Activated B cell treated with CpG ODN at 0.5 μM for 24 hours (primary cell): Measurements from ENCODE around the gene B3GALT2. TPM values are rescaled to one million over a fixed set of nuclear protein-coding genes. Genes with fewer than 3 reads are reported as not detected.
"Not testable (repeated sequence)": the region's sequence is repeated elsewhere in the genome, so short reads cannot be mapped to it uniquely, and the experiment has no call there.

Experiments
- ATAC-seq: fragments of 200-7000 bp; cut with Tn5 transposase; one replicate; pipeline ENCODE4 v1.10.0; 2021; ENCODE audit warnings: low read depth, mild to moderate bottlenecking, moderate library complexity
- CTCF ChIA-PET: fragments of 350-600 bp; sonication (Branson Sonifier 250); formaldehyde crosslinking; loops from one replicate; lab custom pipeline; 2021; ENCODE audit warnings: antibody characterized with exemption; lab: Charles Lee
- POLR2A ChIA-PET: fragments of 350-600 bp; sonication (Branson Sonifier 250); formaldehyde crosslinking; loops from one replicate; lab custom pipeline; 2021; ENCODE audit warnings: antibody characterized with exemption; lab: Charles Lee
- DNase-seq: peaks from one replicate; pipeline ENCODE4 v3.0.0; 2022
- H3K27ac Mint-ChIP-seq: one replicate; pipeline ENCODE4 v1.8.0; 2020; ENCODE audit warnings: mixed read lengths
- H3K27me3 Mint-ChIP-seq: one replicate; pipeline ENCODE4 v1.8.0; 2021; ENCODE audit warnings: mixed read lengths
- H3K36me3 Mint-ChIP-seq: one replicate; pipeline ENCODE4 v1.8.0; 2021; ENCODE audit warnings: low read depth, mixed read lengths
- H3K4me1 Mint-ChIP-seq: one replicate; pipeline ENCODE4 v1.8.0; 2021; ENCODE audit warnings: mixed read lengths
- H3K4me3 Mint-ChIP-seq: one replicate; pipeline ENCODE4 v1.8.0; 2020; ENCODE audit warnings: mild to moderate bottlenecking, mixed read lengths
- H3K9me3 Mint-ChIP-seq: one replicate; pipeline ENCODE4 v1.8.0; 2020; ENCODE audit warnings: mixed read lengths
- intact Hi-C: fragments of 100-400 bp; cut with micrococcal nuclease; formaldehyde crosslinking; loops from one replicate; pipeline ENCODE4 v1.15.1; 2024
- total RNA-seq: library from RNA; stranded (reverse); gene quantifications from 2 replicates; pipeline ENCODE4 v1.2.3, GENCODE V29; 2022
- TF ChIP-seq, protein P1 (sequence below): fragments of 200-600 bp; IDR thresholded peaks from one replicate; pipeline ENCODE4 v1.8.0; 2022; ENCODE audit warnings: antibody characterized with exemption, mild to moderate bottlenecking

Gene B3GALT2, protein sequence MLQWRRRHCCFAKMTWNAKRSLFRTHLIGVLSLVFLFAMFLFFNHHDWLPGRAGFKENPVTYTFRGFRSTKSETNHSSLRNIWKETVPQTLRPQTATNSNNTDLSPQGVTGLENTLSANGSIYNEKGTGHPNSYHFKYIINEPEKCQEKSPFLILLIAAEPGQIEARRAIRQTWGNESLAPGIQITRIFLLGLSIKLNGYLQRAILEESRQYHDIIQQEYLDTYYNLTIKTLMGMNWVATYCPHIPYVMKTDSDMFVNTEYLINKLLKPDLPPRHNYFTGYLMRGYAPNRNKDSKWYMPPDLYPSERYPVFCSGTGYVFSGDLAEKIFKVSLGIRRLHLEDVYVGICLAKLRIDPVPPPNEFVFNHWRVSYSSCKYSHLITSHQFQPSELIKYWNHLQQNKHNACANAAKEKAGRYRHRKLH
- not detected in 2 replicates for total RNA-seq

DNA sequence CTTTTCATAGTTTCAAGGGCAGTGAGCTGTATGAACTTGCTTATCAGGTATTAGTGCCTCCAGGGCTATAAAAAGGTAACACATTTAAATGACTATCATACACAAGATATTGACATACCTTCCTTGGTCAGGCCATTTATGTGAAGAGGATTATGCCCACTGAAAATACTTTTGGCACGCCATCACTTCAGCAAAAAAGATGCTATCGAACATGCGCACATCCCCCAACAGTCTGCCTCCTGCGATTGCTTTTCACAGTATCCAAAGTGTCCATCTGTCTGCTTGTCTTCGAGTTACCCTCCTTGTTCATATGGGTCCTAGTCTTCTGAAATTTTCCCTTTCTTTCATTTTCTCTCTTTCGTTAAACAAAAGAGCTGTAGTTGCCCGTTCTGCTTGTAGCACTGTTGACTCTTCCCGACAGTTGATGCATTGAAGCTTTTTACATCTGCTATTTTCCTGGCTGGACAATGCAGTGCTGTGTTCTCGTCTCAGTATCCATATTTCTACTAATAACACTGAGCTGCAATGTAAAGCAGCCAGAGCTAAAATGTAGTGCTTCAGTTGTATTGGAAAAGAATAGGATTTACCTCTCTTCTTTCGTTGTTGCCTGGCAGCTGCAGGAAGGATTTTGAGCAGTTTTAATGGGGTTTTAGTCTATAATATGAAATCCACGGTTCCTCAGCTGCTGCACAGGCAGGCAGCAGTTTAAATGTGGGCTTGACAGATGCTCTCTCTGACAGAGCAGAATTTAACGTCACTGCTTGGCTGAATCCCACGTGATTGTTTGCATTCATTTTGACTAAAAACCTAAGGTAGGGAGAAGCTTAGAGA lies at the start of gene B3GALT2:
TSS of gene B3GALT2 (minus strand) at position 713 of the 831 bp plus-strand sequence. CDS start 5,051 bp downstream, outside the sequence.
- H3K36me3 Mint-ChIP-seq = peaks cover under 1% of the 10 kb centered on the region
- intact Hi-C loops = no loop called here
- peaks cover 33% of the 10 kb centered on the region for H3K4me1 Mint-ChIP-seq
- ATAC-seq (peak; percentile 21), DNase-seq (no peak)
- no peaks in the 10 kb centered on the region for H3K27me3 Mint-ChIP-seq
- H3K4me3 Mint-ChIP-seq = peak within 1 kb of the TSS; percentile 19
- no peaks in the 10 kb centered on the region for H3K9me3 Mint-ChIP-seq
- ChIA-PET CTCF (interaction anchor here (1.4 kb wide), 1 partner anchor 1109 kb away, joined by 3 read pairs; no protein-coding TSS in a partner anchor), POLR2A (no interaction called here)
- no peak within 1 kb of the TSS for H3K27ac Mint-ChIP-seq
- TF ChIP-seq, protein P1, sequence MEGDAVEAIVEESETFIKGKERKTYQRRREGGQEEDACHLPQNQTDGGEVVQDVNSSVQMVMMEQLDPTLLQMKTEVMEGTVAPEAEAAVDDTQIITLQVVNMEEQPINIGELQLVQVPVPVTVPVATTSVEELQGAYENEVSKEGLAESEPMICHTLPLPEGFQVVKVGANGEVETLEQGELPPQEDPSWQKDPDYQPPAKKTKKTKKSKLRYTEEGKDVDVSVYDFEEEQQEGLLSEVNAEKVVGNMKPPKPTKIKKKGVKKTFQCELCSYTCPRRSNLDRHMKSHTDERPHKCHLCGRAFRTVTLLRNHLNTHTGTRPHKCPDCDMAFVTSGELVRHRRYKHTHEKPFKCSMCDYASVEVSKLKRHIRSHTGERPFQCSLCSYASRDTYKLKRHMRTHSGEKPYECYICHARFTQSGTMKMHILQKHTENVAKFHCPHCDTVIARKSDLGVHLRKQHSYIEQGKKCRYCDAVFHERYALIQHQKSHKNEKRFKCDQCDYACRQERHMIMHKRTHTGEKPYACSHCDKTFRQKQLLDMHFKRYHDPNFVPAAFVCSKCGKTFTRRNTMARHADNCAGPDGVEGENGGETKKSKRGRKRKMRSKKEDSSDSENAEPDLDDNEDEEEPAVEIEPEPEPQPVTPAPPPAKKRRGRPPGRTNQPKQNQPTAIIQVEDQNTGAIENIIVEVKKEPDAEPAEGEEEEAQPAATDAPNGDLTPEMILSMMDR = no peak

DNA sequence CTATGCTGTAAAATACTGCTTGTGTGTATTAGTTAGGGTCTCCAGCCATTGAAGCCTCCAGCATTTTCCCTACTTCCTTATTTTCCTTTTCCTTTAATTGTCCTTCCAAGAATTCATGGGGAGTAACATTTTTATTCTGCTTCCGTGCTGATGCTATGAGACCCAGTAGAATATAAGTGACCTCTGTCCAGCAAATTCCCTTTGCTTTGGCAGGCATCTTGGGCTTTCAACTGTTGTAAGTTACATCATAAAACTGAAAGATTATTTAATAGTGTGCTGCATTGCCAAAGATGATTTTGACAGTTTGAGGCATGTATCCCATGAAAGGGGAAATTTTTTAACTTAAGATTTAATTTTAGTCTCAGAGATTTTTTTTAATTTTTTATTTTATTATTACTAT lies 48.1 kb upstream of the B3GALT2 start:
- Mint-ChIP-seq H3K27me3 (no peaks in the 10 kb centered on the region), H3K27ac (no peak overlapping the region), H3K36me3 (peaks cover 61% of the 10 kb centered on the region), H3K4me3 (no peak overlapping the region), H3K4me1 (no peaks in the 10 kb centered on the region), H3K9me3 (no peaks in the 10 kb centered on the region)
- TF ChIP-seq, protein P1 = no peak
- no peak for DNase-seq
- ChIA-PET CTCF (no interaction called here), POLR2A (no interaction called here)
- ATAC-seq = no peak
- intact Hi-C loops = no loop called here

DNA sequence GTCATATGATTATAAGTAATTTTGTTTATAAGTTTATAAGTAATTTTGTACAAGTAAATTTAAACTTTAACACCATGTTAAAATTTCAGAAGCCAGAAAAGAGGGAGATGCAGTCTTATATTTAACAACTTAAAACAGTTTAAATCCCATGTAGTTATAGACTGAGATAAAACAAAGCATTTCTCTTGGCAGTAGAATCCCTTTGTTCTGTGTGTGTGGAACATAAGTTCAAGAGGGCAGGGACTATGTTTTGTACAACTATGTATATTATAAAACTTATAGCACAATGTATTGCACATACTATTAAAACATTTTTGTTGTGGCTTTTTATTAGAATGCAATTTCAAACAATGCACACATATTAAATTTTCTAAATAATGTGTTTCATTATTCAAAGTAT lies 44.7 kb upstream of the B3GALT2 start:
- H3K4me3 Mint-ChIP-seq, H3K4me1 Mint-ChIP-seq, CTCF ChIA-PET, ATAC-seq, H3K27me3 Mint-ChIP-seq, H3K9me3 Mint-ChIP-seq, DNase-seq, H3K27ac Mint-ChIP-seq, POLR2A ChIA-PET, intact Hi-C loops: not testable (repeated sequence)
- H3K36me3 Mint-ChIP-seq = peaks cover 55% of the 10 kb centered on the region

DNA sequence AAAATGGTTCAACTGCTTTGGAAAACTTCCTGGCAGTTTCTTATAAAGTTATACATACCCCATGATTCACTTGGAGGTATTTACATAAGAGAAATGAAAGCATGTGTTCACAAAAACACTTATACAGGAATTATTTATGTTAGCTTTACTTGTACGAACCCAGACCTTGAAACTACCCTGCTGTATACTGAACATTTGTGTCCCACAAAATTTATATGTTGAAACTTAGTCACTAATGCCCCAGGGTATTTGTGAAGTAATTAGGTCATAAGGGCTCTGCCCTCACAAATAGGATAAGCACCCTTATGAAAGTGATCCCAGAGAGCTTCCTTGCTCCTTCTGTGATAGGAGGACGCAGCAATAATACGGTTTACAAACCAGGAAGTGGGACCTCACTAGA lies 42.7 kb upstream of the B3GALT2 start:
- H3K9me3 Mint-ChIP-seq = peaks cover 3% of the 10 kb centered on the region
- H3K4me3 Mint-ChIP-seq = no peak overlapping the region
- ChIA-PET POLR2A (no interaction called here), CTCF (no interaction called here)
- no peak for DNase-seq
- H3K27me3 Mint-ChIP-seq = no peaks in the 10 kb centered on the region
- peaks cover 3% of the 10 kb centered on the region for H3K4me1 Mint-ChIP-seq
- H3K36me3 Mint-ChIP-seq = peaks cover 57% of the 10 kb centered on the region
- TF ChIP-seq, protein P1 = no peak
- intact Hi-C loops = no loop called here
- no peak for ATAC-seq
- H3K27ac Mint-ChIP-seq = no peak overlapping the region

DNA sequence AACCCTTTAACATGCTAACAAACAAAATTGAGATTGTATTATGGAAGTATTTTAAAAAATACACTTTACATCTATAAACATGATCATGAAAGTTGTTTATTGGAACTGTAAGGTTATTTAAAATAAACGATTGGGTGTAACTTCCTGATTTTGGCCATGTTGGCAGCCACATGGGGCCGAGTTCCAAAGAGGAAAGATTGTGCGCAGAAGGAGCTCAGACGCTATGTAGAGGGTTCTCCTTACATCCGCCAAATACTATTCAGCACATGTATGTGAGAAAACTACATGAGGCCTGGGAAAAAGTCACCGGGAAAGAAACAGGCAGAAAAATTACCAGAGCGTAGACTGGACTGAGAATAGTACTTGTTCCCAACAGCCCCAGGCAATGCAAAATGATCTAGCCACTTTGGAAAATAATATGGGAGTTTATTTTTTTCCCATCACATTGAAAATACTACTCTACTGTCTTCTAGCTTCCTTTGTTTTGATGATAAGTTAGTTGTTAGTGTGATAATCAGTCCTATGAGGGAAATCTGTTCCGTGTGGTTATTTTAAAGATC lies 35.7 kb upstream of the B3GALT2 start:
- TF ChIP-seq, protein P1 = no peak
- Mint-ChIP-seq H3K4me3 (no peak overlapping the region), H3K27me3 (no peaks in the 10 kb centered on the region), H3K9me3 (peaks cover 3% of the 10 kb centered on the region), H3K4me1 (peaks cover 3% of the 10 kb centered on the region), H3K36me3 (peaks cover 66% of the 10 kb centered on the region), H3K27ac (no peak overlapping the region)
- POLR2A ChIA-PET = no interaction called here
- DNase-seq = no peak
- intact Hi-C loops = no loop called here
- no peak for ATAC-seq
- CTCF ChIA-PET = no interaction called here
